ENCODE measurements around the gene FBF1.
"Not testable (repeated sequence)": the region's sequence is repeated elsewhere in the genome, so short reads cannot be mapped to it uniquely, and the experiment has no call there.

Gene FBF1

GRCh38 chr17:75874323-75875181 is 66.3 kb downstream of the FBF1 start:
- no peak for DNase-seq

- DNase-seq = no peak
Observed at GRCh38 chr17:75873587-75874322, 67.1 kb downstream of the FBF1 start.

- peak; percentile 45 for DNase-seq
Observed at GRCh38 chr17:75872434-75873351, 68.1 kb downstream of the FBF1 start.

DNA sequence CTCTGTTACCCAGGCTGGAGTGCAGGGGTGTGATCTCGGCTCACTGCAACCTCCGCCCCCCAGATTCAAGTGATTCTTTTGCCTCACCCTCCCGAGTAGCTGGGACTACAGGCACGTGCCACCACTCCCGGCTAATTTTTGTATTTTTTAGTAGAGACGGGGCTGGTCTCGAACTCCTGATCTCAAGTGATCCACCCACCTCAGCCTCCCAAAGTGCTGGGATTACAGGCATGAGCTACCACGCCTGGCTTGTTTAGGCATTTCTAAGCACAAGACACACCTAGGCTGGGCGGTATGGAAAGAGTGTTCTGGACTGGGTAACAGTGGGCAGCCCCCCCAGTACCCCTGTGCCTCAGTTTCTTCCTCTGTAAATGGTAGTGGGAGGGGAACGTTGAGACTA is 70.6 kb downstream of the FBF1 start:
- not testable (repeated sequence) for DNase-seq

- DNase-seq = no peak
Observed at GRCh38 chr17:75869282-75870141, 71.3 kb downstream of the FBF1 start.

GRCh38 chr17:75868730-75869281 is 72.0 kb downstream of the FBF1 start:
- not testable (repeated sequence) for DNase-seq

GRCh38 chr17:75865404-75866188 is 75.2 kb downstream of the FBF1 start:
- not testable (repeated sequence) for DNase-seq

DNA sequence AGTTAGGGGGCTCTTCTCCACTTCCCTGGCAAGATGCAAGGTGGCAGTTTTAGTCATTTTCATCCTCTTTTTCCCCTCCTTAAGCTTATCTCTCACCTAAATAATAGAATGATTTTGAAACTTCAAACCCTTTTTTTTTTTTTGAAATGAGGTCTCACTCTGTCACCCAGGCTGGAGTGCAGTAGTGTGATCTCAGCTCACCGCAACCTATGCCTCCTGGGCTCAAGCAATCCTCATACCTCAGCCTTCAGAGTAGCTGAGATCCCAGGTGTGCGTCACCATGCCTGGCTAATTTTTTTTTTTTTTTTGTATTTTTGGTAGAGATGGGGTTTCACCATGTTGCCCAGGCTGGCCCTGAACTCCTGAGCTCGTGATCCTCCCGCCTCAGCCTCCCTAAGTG is 76.0 kb downstream of the FBF1 start:
- not testable (repeated sequence) for DNase-seq

GRCh38 chr17:75864448-75864871 is 76.4 kb downstream of the FBF1 start:
- DNase-seq = no peak

GRCh38 chr17:75861927-75862317 is 78.9 kb downstream of the FBF1 start:
- DNase-seq = no peak

Data from kidney glomerular epithelial cell (primary cell).